ENCODE measurements around the gene ZWINT.

- no peak for TF ChIP-seq PATZ1 (CRISPR knock-in tag; IDR thresholded peaks at IDR 0.05; ENCODE audit: borderline replicate concordance)
- TF ChIP-seq RARB (CRISPR knock-in tag; IDR thresholded peaks at IDR 0.05): no peak
- TF ChIP-seq OSR1 (CRISPR knock-in tag; IDR thresholded peaks at IDR 0.05): no peak
- TF ChIP-seq POU6F1 (CRISPR knock-in tag; IDR thresholded peaks at IDR 0.05; ENCODE audit: borderline replicate concordance, low read depth): no peak
- no peak for TF ChIP-seq CREB5 (CRISPR knock-in tag; IDR thresholded peaks at IDR 0.05; ENCODE audit: low read depth)
These were observed 4.0 kb downstream of the ZWINT start for GRCh38 chr10:56357018-56357417.
